GM18498 (cell line): ENCODE data around the gene TCF7L1.

Experiments used
- ATAC-seq: cut with Tn5 transposase; IDR thresholded peaks from one replicate; pipeline ENCODE4 v1.9.1; 2021; ENCODE audit warnings: mild to moderate bottlenecking, moderate library complexity; ENCODE audit not compliant: unreplicated experiment

Gene TCF7L1

DNA sequence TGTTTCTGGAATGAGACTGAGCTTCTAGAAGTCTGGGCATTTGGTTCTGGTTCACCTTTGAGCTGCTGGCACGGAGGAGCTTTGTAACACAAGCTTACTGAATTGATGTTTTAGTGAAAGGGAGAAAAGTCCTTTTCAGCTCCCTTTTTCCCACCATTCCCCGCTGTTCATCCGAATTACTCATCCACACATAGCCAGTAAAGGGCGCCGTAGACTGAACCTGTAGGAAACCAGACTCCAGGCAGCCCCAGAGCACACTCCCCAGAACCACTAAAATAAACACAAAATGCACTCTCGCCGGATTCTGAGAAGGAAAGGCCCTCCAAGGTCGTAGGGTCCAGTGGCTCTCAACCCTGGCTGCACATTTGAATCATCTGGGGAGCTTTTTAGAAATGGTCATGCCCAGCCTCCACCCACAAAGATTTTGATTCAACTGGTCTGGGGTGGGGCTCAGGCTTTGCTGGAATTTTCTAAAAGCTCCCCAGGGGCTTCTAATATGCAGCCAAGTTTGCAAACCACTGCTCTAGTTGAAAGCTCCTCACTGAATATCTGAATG lies 29.6 kb downstream of the TCF7L1 start:
- ATAC-seq, result no peak

DNA sequence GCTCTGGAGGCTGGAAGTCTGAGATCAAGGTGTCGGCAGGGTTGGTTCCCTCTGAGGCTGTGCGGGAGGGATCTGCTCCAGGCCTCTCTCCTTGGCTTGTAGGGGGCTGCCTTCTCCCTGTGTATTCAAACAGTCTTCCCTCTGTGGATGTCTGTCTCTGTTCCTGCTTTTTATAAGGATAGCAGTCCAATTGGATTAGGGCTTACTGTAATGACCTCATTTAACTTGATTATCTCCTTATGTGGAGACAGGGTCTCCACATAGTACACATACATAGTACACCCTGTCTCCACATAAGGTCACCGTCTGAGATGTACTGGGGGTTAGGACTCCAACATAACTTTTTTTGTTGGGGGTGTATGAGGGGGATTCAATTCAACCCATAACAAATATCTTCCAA lies 30.5 kb downstream of the TCF7L1 start:
- ATAC-seq, result no peak

DNA sequence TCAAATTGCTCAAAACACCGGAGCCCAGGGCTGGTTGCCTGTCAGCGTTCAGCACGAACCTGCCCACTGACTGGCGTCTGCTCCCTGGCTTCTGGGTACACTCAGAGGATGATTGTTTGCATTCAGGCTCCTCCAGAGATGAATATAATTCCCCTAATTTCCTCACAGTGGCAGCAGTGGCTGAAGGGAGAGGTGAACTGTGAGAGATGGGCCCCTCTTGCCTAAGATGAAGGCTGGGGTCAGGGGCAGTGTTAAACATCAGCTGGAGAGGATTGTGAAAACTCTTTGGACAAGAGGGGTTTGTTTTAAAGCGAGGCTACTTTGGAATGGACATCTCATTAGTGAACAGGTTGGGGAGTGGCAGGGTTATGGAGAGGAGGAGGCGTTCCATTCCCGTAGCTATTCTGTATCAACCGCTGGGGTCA lies 31.0 kb downstream of the TCF7L1 start:
- no peak for ATAC-seq

- no peak for ATAC-seq
Measured at GRCh38 chr2:85165088-85165690, 32.0 kb downstream of the TCF7L1 start.

DNA sequence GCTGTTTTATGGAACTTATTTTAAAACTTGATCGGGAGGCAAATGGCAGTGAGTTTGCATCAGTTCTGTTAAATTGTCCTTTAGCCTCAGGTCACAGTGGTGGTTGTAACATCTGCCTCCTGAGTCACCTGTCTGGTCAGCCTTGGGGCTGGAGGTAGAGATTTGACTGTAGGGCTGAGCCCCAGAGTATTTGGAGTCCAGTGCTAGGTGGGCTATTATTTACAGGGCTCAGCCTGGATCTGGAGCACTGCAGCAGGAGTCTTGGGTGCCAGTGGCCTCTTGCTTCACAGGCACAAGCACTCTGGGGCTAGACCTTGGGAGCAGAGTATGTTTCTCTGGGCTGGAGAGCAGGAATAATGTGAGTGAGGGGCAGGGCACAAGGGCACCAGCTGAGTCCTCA lies 32.8 kb downstream of the TCF7L1 start:
- no peak for ATAC-seq

DNA sequence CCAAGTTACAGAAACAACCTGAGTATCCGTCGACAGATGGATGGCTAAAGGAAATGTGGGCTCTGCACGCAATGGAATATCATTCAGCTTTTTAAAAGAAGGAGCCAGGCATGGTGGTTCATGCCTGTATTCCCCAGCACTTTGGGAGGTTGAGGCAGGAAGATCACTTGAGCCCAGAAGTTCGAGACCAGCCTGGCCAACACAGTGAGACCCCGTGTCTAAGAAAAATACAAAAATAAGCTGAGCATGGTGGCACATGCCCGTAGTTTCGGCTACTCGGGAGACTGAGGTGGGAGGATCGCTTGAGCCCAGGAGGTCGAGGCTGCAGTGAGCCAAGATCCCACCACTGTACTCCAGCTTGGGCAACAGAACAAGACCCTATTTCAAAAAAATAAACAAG lies 34.3 kb downstream of the TCF7L1 start:
- no peak for ATAC-seq

GRCh38 chr2:85168942-85169341 lies 35.8 kb downstream of the TCF7L1 start:
- no peak for ATAC-seq

- no peak for ATAC-seq
Measured at GRCh38 chr2:85169581-85169980, 36.4 kb downstream of the TCF7L1 start.

- no peak for ATAC-seq
Measured at GRCh38 chr2:85170938-85171475, 37.8 kb downstream of the TCF7L1 start.

GRCh38 chr2:85171916-85172315 lies 38.7 kb downstream of the TCF7L1 start:
- ATAC-seq, result no peak

DNA sequence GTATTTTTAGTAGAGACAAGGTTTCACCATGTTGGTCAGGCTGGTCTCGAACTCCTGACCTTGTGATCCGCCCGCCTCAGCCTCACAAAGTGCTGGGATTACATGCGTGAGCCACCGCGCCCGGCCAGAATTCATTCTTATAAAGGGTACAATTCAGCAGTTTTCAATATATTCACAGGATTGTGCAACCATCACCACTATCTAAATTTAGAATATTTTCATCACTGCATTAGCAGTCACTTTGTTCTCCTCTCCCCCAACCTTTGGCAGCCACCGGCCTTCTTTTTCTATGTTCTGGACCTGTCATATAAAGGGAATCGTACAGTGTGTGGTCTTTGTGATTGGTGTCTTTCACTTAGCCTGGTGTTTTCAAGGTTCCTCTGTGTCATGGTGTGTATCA lies 40.7 kb downstream of the TCF7L1 start:
- ATAC-seq, result no peak

DNA sequence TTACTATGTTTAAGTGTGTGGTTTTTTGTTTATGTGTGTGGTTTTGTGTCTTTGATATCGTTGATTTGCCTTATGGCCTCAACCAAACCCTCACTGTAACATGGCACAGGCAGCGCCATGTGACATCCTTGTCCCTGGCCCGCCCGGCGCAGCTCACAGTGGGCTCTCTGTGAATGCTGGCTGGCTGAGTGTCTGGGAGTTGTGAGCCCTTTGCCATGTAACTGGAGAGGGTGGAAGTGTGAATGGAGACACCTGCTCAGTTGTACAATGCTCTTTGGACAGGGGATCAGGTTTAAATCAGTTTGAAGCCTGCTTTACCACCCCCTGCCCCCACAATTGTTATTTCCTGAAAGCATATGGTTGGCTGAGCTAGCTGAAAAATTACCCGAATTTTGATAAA lies 41.8 kb downstream of the TCF7L1 start:
- no peak for ATAC-seq

DNA sequence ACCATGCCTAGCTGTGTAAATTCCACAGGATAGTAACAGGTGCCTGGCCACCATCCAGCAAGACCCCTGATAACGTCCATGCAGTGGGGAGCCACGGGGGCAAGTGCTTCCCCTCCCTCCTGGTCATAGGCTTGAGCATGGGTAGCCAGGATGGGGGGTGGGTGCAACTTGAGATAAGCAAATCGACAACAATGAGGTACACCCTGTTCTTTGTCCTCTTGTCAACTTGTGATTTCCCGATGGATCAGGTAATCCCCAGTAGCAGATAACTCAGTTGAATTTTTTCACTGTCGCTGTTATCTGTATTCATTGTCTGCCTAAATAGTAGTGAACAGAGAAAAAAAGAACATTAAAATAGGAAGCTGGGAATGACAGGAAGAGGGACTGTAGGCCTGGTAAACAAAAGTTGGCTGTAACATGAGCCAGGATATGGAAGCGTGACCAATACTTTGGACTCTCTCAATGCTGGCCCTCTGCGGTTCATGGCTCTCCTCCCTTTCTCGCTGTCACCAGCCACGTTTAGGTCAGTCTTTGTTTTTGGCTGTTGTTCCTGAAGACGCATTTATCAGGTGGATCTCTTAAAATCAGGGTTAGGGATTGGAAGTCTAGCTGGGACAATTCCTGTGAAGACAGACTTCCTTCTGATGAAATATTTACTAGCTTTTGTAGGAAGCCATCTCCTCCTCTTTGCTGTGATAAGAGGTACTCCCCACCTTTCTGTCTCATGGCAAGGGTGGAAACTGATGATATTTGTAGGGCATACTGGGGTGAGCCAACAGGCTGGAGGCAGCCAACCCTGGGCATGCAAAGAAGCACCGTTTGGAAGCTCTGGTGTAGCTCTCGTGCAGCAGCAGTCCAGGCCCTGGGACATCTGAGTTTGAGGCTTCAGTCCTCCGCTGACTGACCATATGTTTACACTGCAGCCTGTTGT lies 42.4 kb downstream of the TCF7L1 start:
- ATAC-seq, result no peak

GRCh38 chr2:85177031-85177824 lies 44.0 kb downstream of the TCF7L1 start:
- ATAC-seq, result no peak

- no peak for ATAC-seq
Measured at GRCh38 chr2:85178154-85178553, 45.0 kb downstream of the TCF7L1 start.

DNA sequence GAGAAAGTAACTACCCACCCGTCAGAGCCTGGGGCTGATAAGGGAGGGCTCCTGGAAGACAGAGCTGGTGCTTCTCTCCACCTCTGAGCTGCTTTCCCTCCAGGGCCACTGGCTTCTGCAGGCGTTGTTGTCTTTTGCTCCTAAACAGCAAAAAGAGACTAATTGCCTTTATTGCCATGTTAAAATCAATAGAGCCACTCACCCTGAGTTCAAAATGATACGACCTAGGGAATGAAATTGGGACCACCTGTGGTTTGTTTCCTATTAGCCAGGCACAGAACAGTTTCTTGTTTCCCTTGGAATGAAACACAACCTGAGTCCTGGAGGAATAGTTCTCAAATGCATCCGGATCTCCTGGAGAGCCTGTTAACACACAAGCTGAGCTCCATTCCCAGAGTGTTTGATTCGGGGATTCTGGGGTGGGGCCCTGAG lies 45.8 kb downstream of the TCF7L1 start:
- no peak for ATAC-seq

DNA sequence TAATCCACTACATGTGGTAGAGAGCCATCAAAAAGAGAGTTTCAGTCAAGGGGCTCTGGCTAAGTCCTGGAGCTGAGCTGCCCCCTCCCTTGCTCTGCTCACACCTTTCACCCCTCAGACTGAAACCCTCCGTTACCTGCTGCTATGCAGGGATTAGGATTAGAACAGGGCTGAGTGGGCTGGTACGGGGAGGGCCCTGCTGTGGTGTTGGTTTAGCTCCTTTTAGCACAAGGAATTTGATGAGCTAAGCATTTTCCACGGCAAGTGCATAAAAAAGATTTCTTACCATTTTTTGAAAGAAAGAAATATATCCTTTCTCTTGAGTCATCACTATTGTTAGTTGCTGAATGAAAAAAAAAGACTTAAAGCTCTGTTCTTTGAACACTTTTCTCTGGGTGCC lies 46.3 kb downstream of the TCF7L1 start:
- no peak for ATAC-seq

DNA sequence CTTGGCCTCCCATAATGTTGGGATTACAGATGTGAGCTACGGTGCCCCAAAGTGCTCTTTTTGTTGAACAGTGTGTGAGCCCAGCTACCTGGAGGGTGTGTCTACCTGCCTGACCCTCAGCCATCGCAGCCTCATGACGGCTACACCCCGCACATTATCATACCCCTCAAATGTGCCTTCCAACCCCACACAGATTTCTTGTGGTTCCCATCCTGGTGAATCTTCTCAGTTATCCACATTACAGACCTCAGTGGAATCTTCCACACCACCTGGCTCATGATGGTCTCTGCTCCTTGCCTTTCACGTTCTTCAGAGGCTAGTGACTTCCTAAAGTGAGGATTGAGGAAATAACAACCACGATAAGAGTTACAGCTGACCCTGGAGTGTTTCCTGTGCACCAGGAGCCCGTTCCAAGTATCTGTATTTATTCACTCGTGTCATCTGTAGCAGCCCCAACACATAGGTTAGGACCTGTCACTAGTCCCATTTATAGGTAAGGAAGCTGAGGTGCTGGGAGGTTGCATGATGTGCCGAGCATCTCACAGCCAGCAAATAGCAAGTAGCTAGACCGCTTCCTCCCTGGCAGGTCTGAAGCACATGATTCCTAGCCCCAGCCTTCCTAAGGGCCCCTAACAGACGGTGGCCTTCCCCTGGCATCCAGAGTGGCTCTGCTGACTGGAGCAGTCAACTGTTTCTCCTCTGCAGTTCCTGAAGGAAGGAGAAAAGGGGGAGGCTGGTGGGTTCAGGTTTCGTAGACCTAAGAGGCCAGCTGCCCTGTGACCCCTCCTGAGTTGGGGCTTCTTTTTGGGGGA lies 47.3 kb downstream of the TCF7L1 start:
- ATAC-seq, result no peak

DNA sequence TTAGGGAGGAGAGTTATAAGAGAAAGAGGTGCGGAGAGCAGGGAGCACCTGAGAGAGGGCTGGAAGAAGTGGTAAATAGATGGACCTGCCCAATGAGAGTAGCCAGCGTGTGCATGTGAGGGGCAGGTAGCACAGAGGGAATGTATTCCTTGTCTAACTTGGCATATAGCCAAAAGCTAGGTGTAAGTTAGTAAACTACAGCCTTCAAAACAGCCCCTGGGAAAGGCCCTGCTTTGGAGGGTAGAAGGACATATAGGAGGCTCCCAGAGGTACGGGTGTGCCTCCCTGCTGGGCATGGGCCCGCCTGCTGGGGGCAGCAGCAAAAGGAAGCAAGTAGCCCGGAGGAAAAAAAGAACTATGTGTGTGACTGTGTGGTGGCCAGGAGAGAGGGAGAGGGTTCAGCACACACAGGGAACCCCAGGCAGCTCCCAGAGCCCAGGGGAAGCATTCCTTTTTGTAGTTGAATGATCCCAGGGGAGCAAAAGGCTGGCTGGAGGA lies 48.0 kb downstream of the TCF7L1 start:
- ATAC-seq, result no peak
